ENCODE data around the gene SLC1A4. TPM values are rescaled to one million over a fixed set of nuclear protein-coding genes. Genes with fewer than 3 reads are reported as not detected.

The SLC1A4 gene
- polyA plus RNA-seq, 1 donor from 2014 or later = 33.8 TPM

DNA sequence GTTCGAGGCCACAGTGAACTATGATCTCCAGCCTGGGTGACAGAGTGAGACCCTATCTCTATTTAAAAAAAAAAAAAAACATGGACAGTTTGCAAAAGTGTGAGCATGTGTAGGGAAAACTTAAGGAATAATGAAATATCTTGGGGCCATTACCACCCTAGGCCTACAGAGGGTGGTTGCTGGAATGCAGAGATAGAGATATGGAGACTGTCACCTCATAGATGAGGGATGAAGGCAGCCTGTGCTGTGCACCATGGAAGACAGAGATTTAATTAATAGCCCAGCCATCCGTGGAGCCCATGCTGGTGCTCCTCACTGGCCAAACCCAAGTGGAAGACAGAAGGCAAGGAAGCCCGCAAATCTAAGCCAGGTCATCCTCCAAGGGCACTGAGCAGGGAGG lies 50.4 kb downstream of the SLC1A4 start:
- Histone ChIP-seq H3K27ac (ENCODE audit: low read length) (no peak overlapping the region), H3K4me3 (ENCODE audit: low read length) (no peak overlapping the region), H3K9me3 (ENCODE audit: low read length) (no peaks in the 10 kb centered on the region), H3K9me2 (ENCODE audit: insufficient read depth, low read length) (no peaks in the 10 kb centered on the region), H3K79me2 (replicated peaks; ENCODE audit: insufficient read depth, low read length) (no peaks in the 10 kb centered on the region), H3K27me3 (ENCODE audit: insufficient read depth, low read depth, low read length) (no peaks in the 10 kb centered on the region), H4K20me1 (ENCODE audit: insufficient read depth) (no peaks in the 10 kb centered on the region), H3K9ac (ENCODE audit: low read length) (no peak overlapping the region), H3K36me3 (ENCODE audit: insufficient read depth, low read length) (no peaks in the 10 kb centered on the region), H3K4me2 (ENCODE audit: low read length) (no peak overlapping the region), H2AFZ (ENCODE audit: low read depth, low read length) (no peak overlapping the region), H3F3A (ENCODE audit: insufficient read depth, low read length, poor library complexity, severe bottlenecking) (no peaks in the 10 kb centered on the region)
- TF ChIP-seq EP300 (conservative IDR thresholded peaks at IDR 0.05; ENCODE audit: poor library complexity, severe bottlenecking) = no peak
- no peak for TF ChIP-seq RAD21 (conservative IDR thresholded peaks at IDR 0.05)
- TF ChIP-seq, protein P1, sequence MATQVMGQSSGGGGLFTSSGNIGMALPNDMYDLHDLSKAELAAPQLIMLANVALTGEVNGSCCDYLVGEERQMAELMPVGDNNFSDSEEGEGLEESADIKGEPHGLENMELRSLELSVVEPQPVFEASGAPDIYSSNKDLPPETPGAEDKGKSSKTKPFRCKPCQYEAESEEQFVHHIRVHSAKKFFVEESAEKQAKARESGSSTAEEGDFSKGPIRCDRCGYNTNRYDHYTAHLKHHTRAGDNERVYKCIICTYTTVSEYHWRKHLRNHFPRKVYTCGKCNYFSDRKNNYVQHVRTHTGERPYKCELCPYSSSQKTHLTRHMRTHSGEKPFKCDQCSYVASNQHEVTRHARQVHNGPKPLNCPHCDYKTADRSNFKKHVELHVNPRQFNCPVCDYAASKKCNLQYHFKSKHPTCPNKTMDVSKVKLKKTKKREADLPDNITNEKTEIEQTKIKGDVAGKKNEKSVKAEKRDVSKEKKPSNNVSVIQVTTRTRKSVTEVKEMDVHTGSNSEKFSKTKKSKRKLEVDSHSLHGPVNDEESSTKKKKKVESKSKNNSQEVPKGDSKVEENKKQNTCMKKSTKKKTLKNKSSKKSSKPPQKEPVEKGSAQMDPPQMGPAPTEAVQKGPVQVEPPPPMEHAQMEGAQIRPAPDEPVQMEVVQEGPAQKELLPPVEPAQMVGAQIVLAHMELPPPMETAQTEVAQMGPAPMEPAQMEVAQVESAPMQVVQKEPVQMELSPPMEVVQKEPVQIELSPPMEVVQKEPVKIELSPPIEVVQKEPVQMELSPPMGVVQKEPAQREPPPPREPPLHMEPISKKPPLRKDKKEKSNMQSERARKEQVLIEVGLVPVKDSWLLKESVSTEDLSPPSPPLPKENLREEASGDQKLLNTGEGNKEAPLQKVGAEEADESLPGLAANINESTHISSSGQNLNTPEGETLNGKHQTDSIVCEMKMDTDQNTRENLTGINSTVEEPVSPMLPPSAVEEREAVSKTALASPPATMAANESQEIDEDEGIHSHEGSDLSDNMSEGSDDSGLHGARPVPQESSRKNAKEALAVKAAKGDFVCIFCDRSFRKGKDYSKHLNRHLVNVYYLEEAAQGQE (IDR thresholded peaks at IDR 0.05; ENCODE audit: borderline replicate concordance) = no peak
- TF ChIP-seq SMC3 (conservative IDR thresholded peaks at IDR 0.05; ENCODE audit: poor library complexity) = no peak
- TF ChIP-seq, protein P2, sequence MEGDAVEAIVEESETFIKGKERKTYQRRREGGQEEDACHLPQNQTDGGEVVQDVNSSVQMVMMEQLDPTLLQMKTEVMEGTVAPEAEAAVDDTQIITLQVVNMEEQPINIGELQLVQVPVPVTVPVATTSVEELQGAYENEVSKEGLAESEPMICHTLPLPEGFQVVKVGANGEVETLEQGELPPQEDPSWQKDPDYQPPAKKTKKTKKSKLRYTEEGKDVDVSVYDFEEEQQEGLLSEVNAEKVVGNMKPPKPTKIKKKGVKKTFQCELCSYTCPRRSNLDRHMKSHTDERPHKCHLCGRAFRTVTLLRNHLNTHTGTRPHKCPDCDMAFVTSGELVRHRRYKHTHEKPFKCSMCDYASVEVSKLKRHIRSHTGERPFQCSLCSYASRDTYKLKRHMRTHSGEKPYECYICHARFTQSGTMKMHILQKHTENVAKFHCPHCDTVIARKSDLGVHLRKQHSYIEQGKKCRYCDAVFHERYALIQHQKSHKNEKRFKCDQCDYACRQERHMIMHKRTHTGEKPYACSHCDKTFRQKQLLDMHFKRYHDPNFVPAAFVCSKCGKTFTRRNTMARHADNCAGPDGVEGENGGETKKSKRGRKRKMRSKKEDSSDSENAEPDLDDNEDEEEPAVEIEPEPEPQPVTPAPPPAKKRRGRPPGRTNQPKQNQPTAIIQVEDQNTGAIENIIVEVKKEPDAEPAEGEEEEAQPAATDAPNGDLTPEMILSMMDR (IDR thresholded peaks at IDR 0.05; ENCODE audit: poor library complexity, severe bottlenecking) = no peak
- no peak for TF ChIP-seq POLR2AphosphoS5 (IDR thresholded peaks at IDR 0.05)
- no peak for TF ChIP-seq MXI1 (conservative IDR thresholded peaks at IDR 0.05; ENCODE audit: poor library complexity, severe bottlenecking)
- TF ChIP-seq EZH2 (IDR thresholded peaks at IDR 0.05; ENCODE audit: borderline replicate concordance, insufficient read depth, low read length, poor library complexity, severe bottlenecking) = no peak
- TF ChIP-seq TAF1 (IDR thresholded peaks at IDR 0.05; ENCODE audit: low read depth) = no peak

DNA sequence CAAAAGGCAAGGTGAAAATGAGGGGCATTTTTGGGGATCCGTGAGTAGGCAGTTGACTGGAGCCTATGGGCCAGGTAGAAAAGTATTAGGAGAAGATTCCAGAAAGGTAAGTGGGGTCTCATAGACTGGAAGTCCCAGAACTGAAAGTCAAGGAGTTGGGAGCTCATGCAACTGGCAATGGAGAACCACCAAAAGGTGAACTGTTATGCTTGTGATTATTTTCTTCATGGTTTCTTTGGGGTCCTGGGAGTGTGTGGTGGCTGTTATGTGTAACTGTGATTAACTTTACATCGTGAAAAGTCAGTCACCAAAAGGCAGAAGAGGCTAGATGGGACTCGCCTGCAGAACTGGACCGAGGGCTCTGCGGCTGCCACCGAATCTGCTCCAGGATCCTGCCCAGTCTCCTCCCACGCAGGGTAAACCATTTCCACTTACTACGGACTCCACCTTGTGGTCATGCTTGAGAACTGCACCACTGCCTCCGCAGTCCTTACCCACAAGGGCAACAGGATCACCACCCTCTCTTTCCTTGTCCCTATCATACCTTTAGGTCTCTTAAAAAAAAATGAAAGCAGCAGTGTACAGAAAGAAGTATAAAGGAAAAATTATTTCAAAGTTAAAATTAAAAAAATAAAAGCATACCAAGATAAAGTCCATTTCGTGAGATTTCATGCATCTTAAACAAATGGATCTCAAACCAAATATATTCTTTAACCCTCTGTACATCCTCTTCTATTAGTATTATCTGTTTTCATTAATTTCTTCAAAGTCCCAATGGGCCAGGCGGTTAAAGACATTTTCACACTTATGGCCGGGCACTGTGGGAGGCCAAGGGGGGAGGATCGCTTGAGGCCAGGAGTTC lies 51.4 kb downstream of the SLC1A4 start:
- Histone ChIP-seq H3K4me2 (ENCODE audit: low read length) (no peak overlapping the region), H4K20me1 (ENCODE audit: insufficient read depth) (no peaks in the 10 kb centered on the region), H3K79me2 (replicated peaks; ENCODE audit: insufficient read depth, low read length) (no peaks in the 10 kb centered on the region), H3K4me3 (ENCODE audit: low read length) (no peak overlapping the region), H3K9ac (ENCODE audit: low read length) (no peak overlapping the region), H3K27ac (ENCODE audit: low read length) (no peak overlapping the region), H3K9me3 (ENCODE audit: low read length) (no peaks in the 10 kb centered on the region), H3K9me2 (ENCODE audit: insufficient read depth, low read length) (no peaks in the 10 kb centered on the region), H3F3A (ENCODE audit: insufficient read depth, low read length, poor library complexity, severe bottlenecking) (no peaks in the 10 kb centered on the region), H3K27me3 (ENCODE audit: insufficient read depth, low read depth, low read length) (no peaks in the 10 kb centered on the region), H2AFZ (ENCODE audit: low read depth, low read length) (no peak overlapping the region), H3K36me3 (ENCODE audit: insufficient read depth, low read length) (no peaks in the 10 kb centered on the region)
- TF ChIP-seq TAF1 (IDR thresholded peaks at IDR 0.05; ENCODE audit: low read depth) (no peak), RAD21 (conservative IDR thresholded peaks at IDR 0.05) (peak; percentile 83), MXI1 (conservative IDR thresholded peaks at IDR 0.05; ENCODE audit: poor library complexity, severe bottlenecking) (no peak), SMC3 (conservative IDR thresholded peaks at IDR 0.05; ENCODE audit: poor library complexity) (peak; percentile 92), EZH2 (IDR thresholded peaks at IDR 0.05; ENCODE audit: borderline replicate concordance, insufficient read depth, low read length, poor library complexity, severe bottlenecking) (no peak), EP300 (conservative IDR thresholded peaks at IDR 0.05; ENCODE audit: poor library complexity, severe bottlenecking) (no peak), POLR2AphosphoS5 (IDR thresholded peaks at IDR 0.05) (no peak)
- TF ChIP-seq, protein P1 (IDR thresholded peaks at IDR 0.05; ENCODE audit: borderline replicate concordance) = no peak
- TF ChIP-seq, protein P2 (IDR thresholded peaks at IDR 0.05; ENCODE audit: poor library complexity, severe bottlenecking) = peak; percentile 88

Measured in neural cell (in vitro differentiated cells).